ENCODE measurements around the gene EFHD1. TPM values are rescaled to one million over a fixed set of nuclear protein-coding genes. Genes with fewer than 3 reads are reported as not detected.

The EFHD1 gene
- 0.15 TPM in 1 of 2 replicates, not detected in the other for polyA plus RNA-seq

GRCh38 chr2:232633413-232634205 lies at the start of gene EFHD1:
Gene EFHD1 (plus strand): TSS chr2:232633604. CDS start chr2:232633705, 101 bp downstream.

GRCh38 chr2:232697059-232697806 lies 63.8 kb downstream of the EFHD1 start, which contains the start of gene GIGYF2:
Gene GIGYF2 (plus strand): TSS chr2:232697331. CDS start chr2:232735198, 37,867 bp downstream.

Other genes starting within 250 kb of the EFHD1 start
- not detected in 2 replicates for gene ALPG, start 226.8 kb upstream of the EFHD1 start, polyA plus RNA-seq
- not detected in 2 replicates for gene ALPI, start 177.5 kb upstream of the EFHD1 start, polyA plus RNA-seq
- not detected in 2 replicates for gene ECEL1, start 145.8 kb upstream of the EFHD1 start, polyA plus RNA-seq
- not detected in 2 replicates for gene PRSS56, start 113.2 kb upstream of the EFHD1 start, polyA plus RNA-seq
- not detected in 2 replicates for gene CHRND, start 107.4 kb upstream of the EFHD1 start, polyA plus RNA-seq
- gene CHRNG, start 93.9 kb upstream of the EFHD1 start, polyA plus RNA-seq, result not detected in 2 replicates
- gene TIGD1, start 83.0 kb upstream of the EFHD1 start, polyA plus RNA-seq, result 0.28 and 0.84 TPM in 2 replicates
- 31.7 and 44.0 TPM in 2 replicates for gene EIF4E2, start 82.9 kb upstream of the EFHD1 start, polyA plus RNA-seq
- gene GIGYF2, start 63.7 kb downstream of the EFHD1 start, polyA plus RNA-seq, result 36.6 and 40.6 TPM in 2 replicates
- gene KCNJ13, start 143.0 kb downstream of the EFHD1 start, polyA plus RNA-seq, result 1.1 and 4.3 TPM in 2 replicates
- 3.8 and 6.2 TPM in 2 replicates for gene SNORC, start 236.7 kb downstream of the EFHD1 start, polyA plus RNA-seq